ENCODE data around the gene ANKMY2. TPM values are rescaled to one million over a fixed set of nuclear protein-coding genes. Genes with fewer than 3 reads are reported as not detected.

Gene ANKMY2
- total RNA-seq, 2 experiments from 2014 or later = 7.8 to 8.4 TPM

- intact Hi-C loops (cut with micrococcal nuclease) = no loop called here
- DNase-seq = no peak
- no peaks in the 10 kb centered on the region for H3K4me1 Mint-ChIP-seq (ENCODE audit: low read depth)
- POLR2A ChIA-PET = no interaction called here
- no peak overlapping the region for H3K27ac Mint-ChIP-seq
- H3K27me3 Mint-ChIP-seq = peaks cover 3% of the 10 kb centered on the region
- H3K4me3 Mint-ChIP-seq = no peak overlapping the region
- CTCF ChIA-PET = no interaction called here
- H3K36me3 Mint-ChIP-seq = no peaks in the 10 kb centered on the region
- H3K9me3 Mint-ChIP-seq = no peaks in the 10 kb centered on the region
Measured at GRCh38 chr7:16587129-16587528, 58.4 kb downstream of the ANKMY2 start.

GRCh38 chr7:16586081-16586874, 59.3 kb downstream of the ANKMY2 start:
- ChIA-PET CTCF (no interaction called here), POLR2A (no interaction called here)
- no peaks in the 10 kb centered on the region for H3K9me3 Mint-ChIP-seq
- peaks cover 3% of the 10 kb centered on the region for H3K27me3 Mint-ChIP-seq
- H3K4me1 Mint-ChIP-seq (ENCODE audit: low read depth) = no peaks in the 10 kb centered on the region
- H3K4me3 Mint-ChIP-seq = no peak overlapping the region
- DNase-seq = no peak
- no peaks in the 10 kb centered on the region for H3K36me3 Mint-ChIP-seq
- intact Hi-C loops (cut with micrococcal nuclease) = no loop called here
- H3K27ac Mint-ChIP-seq = no peak overlapping the region

- no peak for DNase-seq
- Mint-ChIP-seq H3K9me3 (no peaks in the 10 kb centered on the region), H3K27ac (no peak overlapping the region), H3K36me3 (no peaks in the 10 kb centered on the region), H3K27me3 (peaks cover 3% of the 10 kb centered on the region), H3K4me1 (ENCODE audit: low read depth) (no peaks in the 10 kb centered on the region), H3K4me3 (no peak overlapping the region)
- ChIA-PET CTCF (no interaction called here), POLR2A (no interaction called here)
- intact Hi-C loops (cut with micrococcal nuclease) = no loop called here
Measured at GRCh38 chr7:16585540-16585939, 60.0 kb downstream of the ANKMY2 start.

GRCh38 chr7:16583834-16584233, 61.7 kb downstream of the ANKMY2 start:
- DNase-seq = no peak
- POLR2A ChIA-PET = no interaction called here
- intact Hi-C loops (cut with micrococcal nuclease) = no loop called here
- H3K27me3 Mint-ChIP-seq = peaks cover 3% of the 10 kb centered on the region
- H3K4me1 Mint-ChIP-seq (ENCODE audit: low read depth) = no peaks in the 10 kb centered on the region
- no peak overlapping the region for H3K27ac Mint-ChIP-seq
- H3K9me3 Mint-ChIP-seq = no peaks in the 10 kb centered on the region
- no peak overlapping the region for H3K4me3 Mint-ChIP-seq
- H3K36me3 Mint-ChIP-seq = no peaks in the 10 kb centered on the region
- CTCF ChIA-PET = no interaction called here

GRCh38 chr7:16581286-16581685, 64.3 kb downstream of the ANKMY2 start:
- CTCF ChIA-PET = no interaction called here
- H3K4me1 Mint-ChIP-seq (ENCODE audit: low read depth) = no peaks in the 10 kb centered on the region
- no peak overlapping the region for H3K27ac Mint-ChIP-seq

GRCh38 chr7:16579216-16579615, 66.3 kb downstream of the ANKMY2 start:
- ChIA-PET POLR2A (interaction anchor here (0.5 kb wide), 1 partner anchor 505 kb away, joined by 4 read pairs; no protein-coding TSS in a partner anchor), CTCF (interaction anchor here (1.7 kb wide), 1 partner anchor 15 kb away, joined by 4 read pairs; no protein-coding TSS in a partner anchor)
- H3K4me3 Mint-ChIP-seq = no peak overlapping the region
- no peaks in the 10 kb centered on the region for H3K36me3 Mint-ChIP-seq
- H3K4me1 Mint-ChIP-seq (ENCODE audit: low read depth) = no peaks in the 10 kb centered on the region
- DNase-seq = no peak
- no peak overlapping the region for H3K27ac Mint-ChIP-seq
- no peaks in the 10 kb centered on the region for H3K9me3 Mint-ChIP-seq
- intact Hi-C loops (cut with micrococcal nuclease) = no loop called here
- H3K27me3 Mint-ChIP-seq = peaks cover 2% of the 10 kb centered on the region

More at GRCh38 chr7:16581286-16581685, 64.3 kb downstream of the ANKMY2 start:
- no peak overlapping the region for H3K4me3 Mint-ChIP-seq
- POLR2A ChIA-PET = no interaction called here
- H3K9me3 Mint-ChIP-seq = no peaks in the 10 kb centered on the region
- H3K36me3 Mint-ChIP-seq = no peaks in the 10 kb centered on the region
- no peak for DNase-seq
- intact Hi-C loops (cut with micrococcal nuclease) = no loop called here
- peaks cover 3% of the 10 kb centered on the region for H3K27me3 Mint-ChIP-seq

GRCh38 chr7:16571941-16572340, 73.6 kb downstream of the ANKMY2 start:
- intact Hi-C loops (cut with micrococcal nuclease) = no loop called here
- peaks cover 4% of the 10 kb centered on the region for H3K27me3 Mint-ChIP-seq
- CTCF ChIA-PET = no interaction called here
- DNase-seq = no peak
- H3K4me3 Mint-ChIP-seq = no peak overlapping the region
- H3K27ac Mint-ChIP-seq = no peak overlapping the region
- H3K9me3 Mint-ChIP-seq = no peaks in the 10 kb centered on the region
- no peaks in the 10 kb centered on the region for H3K4me1 Mint-ChIP-seq (ENCODE audit: low read depth)
- H3K36me3 Mint-ChIP-seq = no peaks in the 10 kb centered on the region
- POLR2A ChIA-PET = no interaction called here

GRCh38 chr7:16564909-16565426, 80.6 kb downstream of the ANKMY2 start:
- intact Hi-C loops (cut with micrococcal nuclease) = loop anchor here (1.0 to 10.0 kb wide), 3 partner anchors 133 to 1850 kb away; no protein-coding TSS in a partner anchor
- Mint-ChIP-seq H3K36me3 (no peaks in the 10 kb centered on the region), H3K4me3 (no peak overlapping the region), H3K4me1 (ENCODE audit: low read depth) (peaks cover 20% of the 10 kb centered on the region), H3K27me3 (no peaks in the 10 kb centered on the region), H3K27ac (no peak overlapping the region), H3K9me3 (no peaks in the 10 kb centered on the region)
- ChIA-PET POLR2A (no interaction called here), CTCF (interaction anchor here (0.6 to 4.2 kb wide), 46 partner anchors 8 to 743 kb away, joined by 3 to 42 read pairs (median 5); partner anchors contain the start of genes ANKMY2, BZW2, CRPPA and SOSTDC1)
- no peak for DNase-seq

GRCh38 chr7:16564023-16564380, 81.6 kb downstream of the ANKMY2 start:
- H3K36me3 Mint-ChIP-seq = no peaks in the 10 kb centered on the region

GRCh38 chr7:16563281-16564022, 82.1 kb downstream of the ANKMY2 start:
- H3K4me3 Mint-ChIP-seq = no peak overlapping the region
- H3K9me3 Mint-ChIP-seq = no peaks in the 10 kb centered on the region
- no peak for DNase-seq
- intact Hi-C loops (cut with micrococcal nuclease) = loop anchor here (10.0 kb wide), 1 partner anchor 1849 kb away; no protein-coding TSS in a partner anchor
- peaks cover 20% of the 10 kb centered on the region for H3K4me1 Mint-ChIP-seq (ENCODE audit: low read depth)
- no peaks in the 10 kb centered on the region for H3K27me3 Mint-ChIP-seq
- POLR2A ChIA-PET = no interaction called here
- CTCF ChIA-PET = interaction anchor here (0.6 to 4.2 kb wide), 7 partner anchors 9 to 485 kb away, joined by 3 to 42 read pairs (median 8); no protein-coding TSS in a partner anchor
- no peak overlapping the region for H3K27ac Mint-ChIP-seq
- H3K36me3 Mint-ChIP-seq = no peaks in the 10 kb centered on the region

More at GRCh38 chr7:16564023-16564380, 81.6 kb downstream of the ANKMY2 start:
- CTCF ChIA-PET = interaction anchor here (0.6 to 4.2 kb wide), 27 partner anchors 9 to 493 kb away, joined by 3 to 42 read pairs (median 5); partner anchors contain the start of gene CRPPA
- no peak overlapping the region for H3K27ac Mint-ChIP-seq
- peaks cover 20% of the 10 kb centered on the region for H3K4me1 Mint-ChIP-seq (ENCODE audit: low read depth)
- no peak for DNase-seq
- intact Hi-C loops (cut with micrococcal nuclease) = loop anchor here (10.0 kb wide), 1 partner anchor 1849 kb away; no protein-coding TSS in a partner anchor
- H3K27me3 Mint-ChIP-seq = no peaks in the 10 kb centered on the region
- H3K4me3 Mint-ChIP-seq = no peak overlapping the region
- POLR2A ChIA-PET = no interaction called here
- no peaks in the 10 kb centered on the region for H3K9me3 Mint-ChIP-seq

- intact Hi-C loops (cut with micrococcal nuclease) = loop anchor here (10.0 kb wide), 1 partner anchor 1848 kb away; no protein-coding TSS in a partner anchor
- CTCF ChIA-PET = interaction anchor here (0.6 to 1.0 kb wide), 2 partner anchors 62 to 142 kb away, joined by 3 read pairs; no protein-coding TSS in a partner anchor
- no peaks in the 10 kb centered on the region for H3K27me3 Mint-ChIP-seq
Measured at GRCh38 chr7:16562456-16563220, 82.9 kb downstream of the ANKMY2 start.

More at GRCh38 chr7:16562456-16563220, 82.9 kb downstream of the ANKMY2 start:
- POLR2A ChIA-PET = no interaction called here
- Mint-ChIP-seq H3K4me3 (no peak overlapping the region), H3K36me3 (no peaks in the 10 kb centered on the region), H3K4me1 (ENCODE audit: low read depth) (peaks cover 20% of the 10 kb centered on the region), H3K27ac (no peak overlapping the region), H3K9me3 (no peaks in the 10 kb centered on the region)
- DNase-seq = no peak

Measured in activated CD4-positive, alpha-beta memory T cell treated with anti-CD3 and anti-CD28 coated beads for 36 hours (primary cell).